Esophagus mucosa (tissue), 1 donor: ENCODE results near the gene KCNE1. TPM values are rescaled to one million over a fixed set of nuclear protein-coding genes. Genes with fewer than 3 reads are reported as not detected.
"Not testable (repeated sequence)": the region's sequence is repeated elsewhere in the genome, so short reads cannot be mapped to it uniquely, and the experiment has no call there.

Source experiments
- ATAC-seq: fragments of 200-7000 bp; cut with Tn5 transposase; one replicate; pipeline ENCODE4 v1.9.1; 2020
- total RNA-seq: library from RNA; stranded (reverse); gene quantifications from one replicate; pipeline ENCODE4 v1.2.4, GENCODE V29; 2023
- donor health status: DM: yes; HTN: yes; CAD: no.

KCNE1 gene
- total RNA-seq, 1 donor from 2014 or later: 0.28 TPM

DNA sequence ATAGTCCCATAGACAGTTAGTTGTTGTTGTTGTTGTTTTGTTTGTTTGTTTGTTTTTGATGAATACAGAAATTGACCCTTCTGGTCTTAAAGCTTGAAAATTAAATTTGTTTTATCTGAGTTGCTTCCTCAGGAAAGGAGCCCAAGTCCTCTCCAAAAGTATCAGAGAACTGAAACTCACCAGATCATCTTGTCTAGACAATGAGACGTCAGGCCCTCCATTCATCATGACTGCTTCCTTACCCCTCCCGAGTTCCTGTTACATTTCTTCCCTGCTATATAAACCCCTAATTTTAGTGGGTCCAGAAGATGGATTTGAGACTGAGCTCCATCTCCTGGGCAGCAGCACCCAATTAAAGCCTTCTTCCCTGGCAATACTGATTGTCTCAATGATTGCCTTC is 105.3 kb downstream of the KCNE1 start:
- ATAC-seq: not testable (repeated sequence)

- ATAC-seq: not testable (repeated sequence)
These were observed 105.9 kb downstream of the KCNE1 start for GRCh38 chr21:34406102-34406501.

GRCh38 chr21:34405686-34406085 is 106.3 kb downstream of the KCNE1 start:
- ATAC-seq: not testable (repeated sequence)

- ATAC-seq: not testable (repeated sequence)
These were observed 107.3 kb downstream of the KCNE1 start for GRCh38 chr21:34404742-34405141.

- ATAC-seq: not testable (repeated sequence)
These were observed 111.5 kb downstream of the KCNE1 start for GRCh38 chr21:34400522-34400921.

Other genes starting within 250 kb of the KCNE1 start
- not detected for gene KCNE2, start 148.2 kb downstream of the KCNE1 start, total RNA-seq
- 2.6 TPM for gene SMIM11, start 136.7 kb downstream of the KCNE1 start, total RNA-seq
- not detected for gene SMIM34, start 88.3 kb downstream of the KCNE1 start, total RNA-seq
- gene RCAN1, start 102.9 kb upstream of the KCNE1 start, total RNA-seq: 7.5 TPM
- 0.60 TPM for gene CLIC6, start 156.8 kb upstream of the KCNE1 start, total RNA-seq